HL-60 (cell line): ENCODE data around the gene SMCO2.

Source experiments
- POLR2AphosphoS5 ChIP-seq: IDR thresholded peaks from 2 replicates; pipeline ENCODE4 v1.6.1; 2012; ENCODE audit warnings: low read depth
- TF ChIP-seq, protein P1 (sequence below): IDR thresholded peaks from one replicate; pipeline ENCODE4 v1.5.1; 2011; ENCODE audit warnings: low read length, control low read depth, inconsistent platforms; ENCODE audit not compliant: insufficient read depth
- TF ChIP-seq, protein P2 (sequence below): IDR thresholded peaks from 2 replicates; pipeline ENCODE4 v1.6.1; 2012; ENCODE audit warnings: low read depth; ENCODE audit not compliant: insufficient replicate concordance

DNA sequence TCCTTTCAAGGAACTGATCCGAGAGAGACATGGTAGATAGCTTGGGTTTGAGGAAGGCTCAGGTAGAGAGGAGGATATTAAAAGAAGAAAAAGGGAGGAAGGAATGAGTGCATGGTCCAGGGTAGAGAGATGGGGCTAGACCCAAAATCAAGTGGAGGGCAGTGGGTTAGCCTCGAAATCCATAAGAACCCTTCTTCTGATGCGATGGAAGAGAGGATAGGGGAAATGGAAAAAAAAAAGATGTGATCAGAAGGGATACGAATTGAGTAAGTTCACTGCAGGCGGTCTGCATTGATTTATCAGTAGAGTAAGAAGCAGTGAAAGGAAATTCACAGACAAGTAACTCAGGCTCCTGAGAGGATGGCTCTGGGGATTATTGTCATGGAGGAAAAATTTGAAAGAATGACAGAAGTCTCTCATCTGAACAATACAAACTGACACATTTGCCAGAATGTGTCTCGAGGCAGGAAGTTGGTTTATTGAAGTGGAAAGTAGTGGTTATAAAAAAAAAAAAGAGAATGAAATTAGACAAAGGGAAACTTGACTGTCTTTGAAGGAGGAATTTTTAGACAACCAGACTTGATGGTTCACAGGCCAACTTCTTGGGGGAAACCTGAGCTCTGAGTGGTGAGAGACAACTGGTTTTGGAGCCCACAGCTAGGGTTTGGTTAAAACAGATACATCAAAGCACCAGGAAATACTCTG, 87.7 kb downstream of the SMCO2 start:
- no peak for TF ChIP-seq POLR2AphosphoS5
- TF ChIP-seq, protein P1, sequence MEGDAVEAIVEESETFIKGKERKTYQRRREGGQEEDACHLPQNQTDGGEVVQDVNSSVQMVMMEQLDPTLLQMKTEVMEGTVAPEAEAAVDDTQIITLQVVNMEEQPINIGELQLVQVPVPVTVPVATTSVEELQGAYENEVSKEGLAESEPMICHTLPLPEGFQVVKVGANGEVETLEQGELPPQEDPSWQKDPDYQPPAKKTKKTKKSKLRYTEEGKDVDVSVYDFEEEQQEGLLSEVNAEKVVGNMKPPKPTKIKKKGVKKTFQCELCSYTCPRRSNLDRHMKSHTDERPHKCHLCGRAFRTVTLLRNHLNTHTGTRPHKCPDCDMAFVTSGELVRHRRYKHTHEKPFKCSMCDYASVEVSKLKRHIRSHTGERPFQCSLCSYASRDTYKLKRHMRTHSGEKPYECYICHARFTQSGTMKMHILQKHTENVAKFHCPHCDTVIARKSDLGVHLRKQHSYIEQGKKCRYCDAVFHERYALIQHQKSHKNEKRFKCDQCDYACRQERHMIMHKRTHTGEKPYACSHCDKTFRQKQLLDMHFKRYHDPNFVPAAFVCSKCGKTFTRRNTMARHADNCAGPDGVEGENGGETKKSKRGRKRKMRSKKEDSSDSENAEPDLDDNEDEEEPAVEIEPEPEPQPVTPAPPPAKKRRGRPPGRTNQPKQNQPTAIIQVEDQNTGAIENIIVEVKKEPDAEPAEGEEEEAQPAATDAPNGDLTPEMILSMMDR = no peak
- TF ChIP-seq, protein P2, sequence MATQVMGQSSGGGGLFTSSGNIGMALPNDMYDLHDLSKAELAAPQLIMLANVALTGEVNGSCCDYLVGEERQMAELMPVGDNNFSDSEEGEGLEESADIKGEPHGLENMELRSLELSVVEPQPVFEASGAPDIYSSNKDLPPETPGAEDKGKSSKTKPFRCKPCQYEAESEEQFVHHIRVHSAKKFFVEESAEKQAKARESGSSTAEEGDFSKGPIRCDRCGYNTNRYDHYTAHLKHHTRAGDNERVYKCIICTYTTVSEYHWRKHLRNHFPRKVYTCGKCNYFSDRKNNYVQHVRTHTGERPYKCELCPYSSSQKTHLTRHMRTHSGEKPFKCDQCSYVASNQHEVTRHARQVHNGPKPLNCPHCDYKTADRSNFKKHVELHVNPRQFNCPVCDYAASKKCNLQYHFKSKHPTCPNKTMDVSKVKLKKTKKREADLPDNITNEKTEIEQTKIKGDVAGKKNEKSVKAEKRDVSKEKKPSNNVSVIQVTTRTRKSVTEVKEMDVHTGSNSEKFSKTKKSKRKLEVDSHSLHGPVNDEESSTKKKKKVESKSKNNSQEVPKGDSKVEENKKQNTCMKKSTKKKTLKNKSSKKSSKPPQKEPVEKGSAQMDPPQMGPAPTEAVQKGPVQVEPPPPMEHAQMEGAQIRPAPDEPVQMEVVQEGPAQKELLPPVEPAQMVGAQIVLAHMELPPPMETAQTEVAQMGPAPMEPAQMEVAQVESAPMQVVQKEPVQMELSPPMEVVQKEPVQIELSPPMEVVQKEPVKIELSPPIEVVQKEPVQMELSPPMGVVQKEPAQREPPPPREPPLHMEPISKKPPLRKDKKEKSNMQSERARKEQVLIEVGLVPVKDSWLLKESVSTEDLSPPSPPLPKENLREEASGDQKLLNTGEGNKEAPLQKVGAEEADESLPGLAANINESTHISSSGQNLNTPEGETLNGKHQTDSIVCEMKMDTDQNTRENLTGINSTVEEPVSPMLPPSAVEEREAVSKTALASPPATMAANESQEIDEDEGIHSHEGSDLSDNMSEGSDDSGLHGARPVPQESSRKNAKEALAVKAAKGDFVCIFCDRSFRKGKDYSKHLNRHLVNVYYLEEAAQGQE = no peak
